ENCODE measurements around the gene SLC22A25. TPM values are rescaled to one million over a fixed set of nuclear protein-coding genes. Genes with fewer than 3 reads are reported as not detected.

Gene SLC22A25
- polyA plus RNA-seq, 1 of the 3 experiments (the other 2 are of a cell fraction) = not detected

GRCh38 chr11:63210111-63210510, 33.3 kb downstream of the SLC22A25 start (continued):
- TF ChIP-seq PBX3 (IDR thresholded peaks at IDR 0.05) (no peak), RFX5 (IDR thresholded peaks at IDR 0.05; ENCODE audit: low read length) (no peak), SIN3A (IDR thresholded peaks at IDR 0.05; ENCODE audit: borderline replicate concordance, low read depth, low read length) (no peak)

Other genes with a start within 250 kb of the SLC22A25 start
- gene SLC22A8, start 227.8 kb downstream of the SLC22A25 start, polyA plus RNA-seq (2012; rRNA removed) = not detected in 2 replicates
- not detected in 2 replicates for gene SLC22A24, start 99.4 kb downstream of the SLC22A25 start, polyA plus RNA-seq (2012; rRNA removed)
- gene SLC22A9, start 126.2 kb upstream of the SLC22A25 start, polyA plus RNA-seq (2012; rRNA removed) = not detected in 2 replicates
- gene PLAAT5, start 247.6 kb upstream of the SLC22A25 start, polyA plus RNA-seq (2012; rRNA removed) = not detected in 2 replicates

All from SK-N-SH (cell line).